SU-DHL-6 (cell line): ENCODE measurements around the gene PARD6A.
A peak's percentile ranks its signal among the peaks of the same experiment; 100 is the strongest.

Experiments used
- H2AFZ ChIP-seq: fragments of 200-600 bp; sonication (generic); 2 replicates; pipeline ENCODE4 v1.6.1; 2014; ENCODE audit warnings: low read depth, mild to moderate bottlenecking, moderate library complexity, mixed read lengths, antibody characterized with exemption, low read length; ENCODE audit not compliant: severe bottlenecking
- H3F3A ChIP-seq: fragments of 200-600 bp; shearing (Covaris generic); 2 replicates; pipeline ENCODE4 v1.6.0; 2016; ENCODE audit warnings: antibody characterized with exemption, mild to moderate bottlenecking; ENCODE audit not compliant: insufficient read depth
- H3K27ac ChIP-seq: fragments of 200-600 bp; sonication (generic); 2 replicates; pipeline ENCODE4 v1.5.1; 2016; ENCODE audit warnings: low read depth, mild to moderate bottlenecking, low read length, moderate library complexity, mixed read lengths
- H3K27me3 ChIP-seq: fragments of 200-600 bp; sonication (generic), shearing (Covaris generic); 2 replicates; pipeline ENCODE4 v1.6.0; 2014; ENCODE audit warnings: mild to moderate bottlenecking, low read length
- H3K36me3 ChIP-seq: fragments of 200-600 bp; sonication (generic); 2 replicates; pipeline ENCODE4 v1.6.1; 2014; ENCODE audit warnings: mild to moderate bottlenecking, low read length, mixed read lengths
- H3K4me2 ChIP-seq: fragments of 300-600, 200-600 bp; shearing (Covaris generic), sonication (generic); 2 replicates; pipeline ENCODE4 v1.6.0; 2014; ENCODE audit warnings: low read length, low read depth, mild to moderate bottlenecking; ENCODE audit not compliant: poor library complexity, severe bottlenecking
- H3K4me3 ChIP-seq: fragments of 200-600 bp; sonication (generic); 2 replicates; pipeline ENCODE4 v1.5.1; 2014; ENCODE audit warnings: antibody characterized with exemption, low read length, mild to moderate bottlenecking, mixed read lengths; ENCODE audit not compliant: insufficient read depth, poor library complexity, severe bottlenecking
- H3K79me2 ChIP-seq: fragments of 200-600 bp; sonication (generic); 2 replicates; pipeline ENCODE4 v1.6.1; 2014; ENCODE audit warnings: mild to moderate bottlenecking, low read length, moderate library complexity; ENCODE audit not compliant: insufficient read depth
- H3K9ac ChIP-seq: fragments of 200-600 bp; sonication (generic); 2 replicates; pipeline ENCODE4 v1.7.0; 2014; ENCODE audit warnings: mild to moderate bottlenecking, low read length
- H3K9me2 ChIP-seq: fragments of 200-600 bp; sonication (generic); replicated peaks from 2 replicates; pipeline ENCODE4 v1.6.1; 2014; ENCODE audit warnings: low read length; ENCODE audit not compliant: insufficient read depth
- H3K9me3 ChIP-seq: fragments of 200-600 bp; sonication (generic); 2 replicates; pipeline ENCODE4 v1.6.1; 2014; ENCODE audit warnings: low read length, mixed read lengths; ENCODE audit not compliant: insufficient read depth
- H4K20me1 ChIP-seq: fragments of 200-600 bp; sonication (generic); 2 replicates; pipeline ENCODE4 v1.6.1; 2014; ENCODE audit warnings: low read depth, mild to moderate bottlenecking, antibody characterized with exemption, low read length, moderate library complexity, mixed read lengths
- EZH2phosphoT487 ChIP-seq: fragments of 200-600 bp; sonication (generic), shearing (Covaris generic); conservative IDR thresholded peaks from 2 replicates; pipeline ENCODE4 v1.6.1; 2018; ENCODE audit warnings: mild to moderate bottlenecking, antibody characterized with exemption, low read length, moderate library complexity, mixed read lengths
- TF ChIP-seq, protein P1 (sequence below): fragments of 200-600 bp; sonication (generic); IDR thresholded peaks from one replicate; pipeline ENCODE4 v1.5.1; 2017; ENCODE audit warnings: antibody characterized with exemption, mild to moderate bottlenecking, low read length, moderate library complexity; ENCODE audit not compliant: insufficient read depth, poor library complexity, severe bottlenecking

Gene PARD6A

DNA sequence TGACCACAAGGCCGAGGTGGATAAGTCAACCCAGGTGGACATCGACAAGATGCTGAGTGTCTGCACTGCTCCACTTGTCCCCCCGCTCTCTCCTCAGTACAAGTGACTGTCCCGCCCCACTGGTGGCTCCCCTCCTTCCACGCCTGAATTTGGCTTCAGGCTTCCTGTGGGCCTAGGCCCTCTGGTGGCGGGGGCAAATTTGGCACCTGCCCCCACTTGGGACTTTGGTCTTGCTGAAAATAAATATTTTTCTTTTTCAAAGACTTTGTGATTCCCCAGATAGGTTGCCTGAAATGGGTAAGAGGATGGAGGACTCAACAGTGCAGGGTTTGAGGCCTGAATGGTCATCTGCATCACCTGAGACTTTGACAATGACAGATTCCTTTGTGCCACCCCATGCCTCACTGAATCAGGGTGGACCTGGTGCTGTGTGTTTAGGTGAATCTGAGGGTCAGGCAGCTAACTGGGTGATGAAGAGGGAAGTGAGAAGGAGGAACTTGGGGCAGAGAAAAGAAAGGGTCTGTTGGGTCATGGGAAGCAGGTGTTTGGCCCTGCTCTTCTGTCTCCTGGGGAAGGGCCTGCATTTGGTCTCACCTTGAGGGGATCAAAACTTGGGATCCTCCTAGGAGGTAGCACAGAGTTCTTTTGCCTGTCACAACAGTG lies 7.9 kb downstream of the PARD6A start:
- no peaks in the 10 kb centered on the region for H3K27me3 ChIP-seq
- H3K9ac ChIP-seq = no peak overlapping the region
- H3K27ac ChIP-seq = peak overlapping the region; percentile 40
- H3K9me3 ChIP-seq = no peaks in the 10 kb centered on the region
- no peaks in the 10 kb centered on the region for H3K79me2 ChIP-seq
- no peaks in the 10 kb centered on the region for H3K36me3 ChIP-seq
- peaks cover 3% of the 10 kb centered on the region; the same call in 1 of the 2 replicates for H3F3A ChIP-seq
- H4K20me1 ChIP-seq = no peaks in the 10 kb centered on the region
- H2AFZ ChIP-seq = no peak overlapping the region
- no peaks in the 10 kb centered on the region for H3K9me2 ChIP-seq
- no peak overlapping the region for H3K4me2 ChIP-seq
- no peak for TF ChIP-seq EZH2phosphoT487
- TF ChIP-seq, protein P1, sequence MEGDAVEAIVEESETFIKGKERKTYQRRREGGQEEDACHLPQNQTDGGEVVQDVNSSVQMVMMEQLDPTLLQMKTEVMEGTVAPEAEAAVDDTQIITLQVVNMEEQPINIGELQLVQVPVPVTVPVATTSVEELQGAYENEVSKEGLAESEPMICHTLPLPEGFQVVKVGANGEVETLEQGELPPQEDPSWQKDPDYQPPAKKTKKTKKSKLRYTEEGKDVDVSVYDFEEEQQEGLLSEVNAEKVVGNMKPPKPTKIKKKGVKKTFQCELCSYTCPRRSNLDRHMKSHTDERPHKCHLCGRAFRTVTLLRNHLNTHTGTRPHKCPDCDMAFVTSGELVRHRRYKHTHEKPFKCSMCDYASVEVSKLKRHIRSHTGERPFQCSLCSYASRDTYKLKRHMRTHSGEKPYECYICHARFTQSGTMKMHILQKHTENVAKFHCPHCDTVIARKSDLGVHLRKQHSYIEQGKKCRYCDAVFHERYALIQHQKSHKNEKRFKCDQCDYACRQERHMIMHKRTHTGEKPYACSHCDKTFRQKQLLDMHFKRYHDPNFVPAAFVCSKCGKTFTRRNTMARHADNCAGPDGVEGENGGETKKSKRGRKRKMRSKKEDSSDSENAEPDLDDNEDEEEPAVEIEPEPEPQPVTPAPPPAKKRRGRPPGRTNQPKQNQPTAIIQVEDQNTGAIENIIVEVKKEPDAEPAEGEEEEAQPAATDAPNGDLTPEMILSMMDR = peak; percentile 13
- H3K4me3 ChIP-seq = no peak overlapping the region

DNA sequence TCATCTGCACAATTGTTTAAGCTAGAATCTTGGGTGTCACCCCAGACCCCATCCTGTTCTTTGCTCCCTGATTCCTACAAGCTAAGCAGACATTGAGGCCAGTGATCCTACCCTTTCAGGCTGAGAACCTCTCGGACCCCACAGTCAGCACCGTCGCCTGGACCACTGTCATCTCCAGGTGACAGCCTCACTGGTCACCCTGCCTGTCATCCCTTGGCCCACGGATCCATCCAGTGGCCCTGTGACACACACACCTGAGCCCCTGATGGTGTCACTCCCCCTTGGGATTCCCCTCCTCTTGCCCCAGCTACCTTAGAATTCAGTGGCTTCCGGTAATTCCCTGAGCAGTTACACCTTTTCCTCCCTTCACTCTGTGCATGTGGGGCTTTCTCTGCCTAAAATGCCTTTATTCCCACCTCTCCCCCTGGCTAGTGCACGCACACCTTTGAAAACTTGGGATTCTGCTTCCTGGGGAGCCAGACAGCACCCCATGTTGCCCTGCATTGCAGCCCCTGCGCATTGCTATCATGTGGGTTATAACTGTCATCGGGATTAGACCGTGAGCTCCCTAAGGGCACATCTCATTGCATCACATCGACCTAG lies 8.8 kb downstream of the PARD6A start:
- Histone ChIP-seq H3K36me3 (no peaks in the 10 kb centered on the region), H3K4me2 (no peak overlapping the region), H3K9me2 (no peaks in the 10 kb centered on the region), H3K9ac (no peak overlapping the region), H4K20me1 (no peaks in the 10 kb centered on the region), H3K27me3 (no peaks in the 10 kb centered on the region), H3K9me3 (no peaks in the 10 kb centered on the region), H2AFZ (no peak overlapping the region), H3K4me3 (no peak overlapping the region), H3K27ac (no peak overlapping the region), H3K79me2 (no peaks in the 10 kb centered on the region), H3F3A (peaks cover 3% of the 10 kb centered on the region; the same call in 1 of the 2 replicates)
- TF ChIP-seq EZH2phosphoT487 = no peak
- TF ChIP-seq, protein P1 = no peak

DNA sequence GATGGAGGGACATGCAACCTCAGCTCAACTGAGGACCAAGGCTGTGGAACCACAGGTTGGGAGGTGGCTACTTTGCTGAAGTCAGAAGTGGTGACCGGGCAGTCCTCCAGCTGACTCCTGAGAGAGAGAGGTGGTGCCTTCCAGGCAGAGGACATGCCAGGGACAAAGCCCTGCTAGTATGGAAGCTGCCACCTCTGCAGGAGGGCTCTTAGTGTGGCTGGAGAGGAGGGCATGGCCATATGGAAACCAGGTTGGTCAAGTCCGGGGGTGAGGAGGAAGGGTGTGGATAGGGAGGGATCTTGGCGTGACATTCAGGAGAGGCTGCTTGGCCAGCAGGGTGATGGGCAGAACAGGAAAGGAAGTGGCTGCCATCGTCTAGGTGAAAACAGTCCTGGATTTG lies 11.5 kb downstream of the PARD6A start:
- no peaks in the 10 kb centered on the region for H3K79me2 ChIP-seq
- no peaks in the 10 kb centered on the region for H3K9me2 ChIP-seq
- H3K4me2 ChIP-seq = no peak overlapping the region
- no peaks in the 10 kb centered on the region for H3K9me3 ChIP-seq
- H3K27ac ChIP-seq = no peak overlapping the region
- no peaks in the 10 kb centered on the region for H3K27me3 ChIP-seq
- no peak overlapping the region for H2AFZ ChIP-seq
- H3K4me3 ChIP-seq = no peak overlapping the region
- no peak overlapping the region for H3K9ac ChIP-seq
- H3F3A ChIP-seq = peaks cover 3% of the 10 kb centered on the region; the same call in 1 of the 2 replicates
- TF ChIP-seq, protein P1 = no peak
- no peak for TF ChIP-seq EZH2phosphoT487
- H3K36me3 ChIP-seq = no peaks in the 10 kb centered on the region
- no peaks in the 10 kb centered on the region for H4K20me1 ChIP-seq
